Parathyroid adenoma (tissue), 2 donors: ENCODE results near the gene AMZ2.
"Not testable (repeated sequence)": the region's sequence is repeated elsewhere in the genome, so short reads cannot be mapped to it uniquely, and the experiment has no call there.

Experiments used
- H2AFZ ChIP-seq: fragments of 300-600 bp; sonication (generic); one replicate; pipeline ENCODE4 v1.7.0; 2017; ENCODE audit warnings: antibody characterized with exemption, mild to moderate bottlenecking
- H3K27ac ChIP-seq: fragments of 300-600 bp; sonication (generic); one replicate; pipeline ENCODE4 v1.7.0; 2017
- H3K27me3 ChIP-seq: fragments of 300-600 bp; sonication (generic); one replicate; pipeline ENCODE4 v1.7.0; 2017; ENCODE audit warnings: low read length; ENCODE audit not compliant: control insufficient read depth, insufficient read depth
- H3K36me3 ChIP-seq: fragments of 300-600 bp; sonication (generic); one replicate; pipeline ENCODE4 v1.7.0; 2017; ENCODE audit warnings: low read length; ENCODE audit not compliant: control insufficient read depth, insufficient read depth
- H3K4me1 ChIP-seq: fragments of 300-600 bp; sonication (generic); one replicate; pipeline ENCODE4 v1.7.0; 2017; ENCODE audit warnings: control low read depth
- H3K4me2 ChIP-seq: fragments of 300-600 bp; sonication (generic); one replicate; pipeline ENCODE4 v1.7.0; 2017; ENCODE audit warnings: low read length
- H3K4me3 ChIP-seq: fragments of 300-600 bp; sonication (generic); one replicate; pipeline ENCODE4 v1.7.0; 2017; ENCODE audit warnings: low read depth, low read length
- H3K79me2 ChIP-seq: fragments of 300-600 bp; sonication (generic); one replicate; pipeline ENCODE4 v1.7.0; 2017; ENCODE audit warnings: control low read depth
- H3K9ac ChIP-seq: fragments of 300-600 bp; sonication (generic); one replicate; pipeline ENCODE4 v1.7.0; 2017; ENCODE audit warnings: mild to moderate bottlenecking
- H3K9me3 ChIP-seq: fragments of 300-600 bp; sonication (generic); one replicate; pipeline ENCODE4 v1.7.0; 2017; ENCODE audit warnings: low read length; ENCODE audit not compliant: control insufficient read depth
- CTCF ChIP-seq: fragments of 300-600 bp; sonication (generic); IDR thresholded peaks from one replicate; pipeline ENCODE4 v1.7.0; 2017; ENCODE audit warnings: antibody characterized with exemption, mild to moderate bottlenecking
- donor health status: primary hyperparathyroidism.

AMZ2 gene

DNA sequence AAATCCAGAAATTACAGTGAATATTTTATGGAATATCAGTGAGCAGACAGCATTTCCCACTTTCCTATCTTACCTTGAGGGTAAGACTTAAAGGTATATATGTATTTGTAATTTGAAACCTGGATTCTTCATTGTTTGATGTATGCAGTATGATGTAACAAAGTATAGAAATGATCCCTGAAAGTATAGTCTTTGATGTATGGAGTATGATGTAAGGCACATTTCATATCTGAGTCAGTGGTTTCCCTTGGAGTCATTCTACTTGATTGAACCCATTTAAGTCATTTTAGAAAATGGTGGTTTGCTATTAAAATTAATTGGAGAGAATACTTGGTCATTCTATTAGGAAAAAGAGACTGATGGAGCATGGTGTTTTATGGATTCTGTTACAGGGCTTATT lies 10.1 kb downstream of the AMZ2 start:
- no peaks in the 10 kb centered on the region for H3K9me3 ChIP-seq
- H3K79me2 ChIP-seq: no peaks in the 10 kb centered on the region
- no peak overlapping the region for H3K27ac ChIP-seq
- TF ChIP-seq CTCF: no peak
- H2AFZ ChIP-seq: no peak overlapping the region
- no peaks in the 10 kb centered on the region for H3K36me3 ChIP-seq
- no peak overlapping the region for H3K4me3 ChIP-seq
- H3K4me2 ChIP-seq: no peak overlapping the region
- H3K4me1 ChIP-seq: no peaks in the 10 kb centered on the region
- H3K9ac ChIP-seq: no peak overlapping the region
- H3K27me3 ChIP-seq: no peaks in the 10 kb centered on the region

DNA sequence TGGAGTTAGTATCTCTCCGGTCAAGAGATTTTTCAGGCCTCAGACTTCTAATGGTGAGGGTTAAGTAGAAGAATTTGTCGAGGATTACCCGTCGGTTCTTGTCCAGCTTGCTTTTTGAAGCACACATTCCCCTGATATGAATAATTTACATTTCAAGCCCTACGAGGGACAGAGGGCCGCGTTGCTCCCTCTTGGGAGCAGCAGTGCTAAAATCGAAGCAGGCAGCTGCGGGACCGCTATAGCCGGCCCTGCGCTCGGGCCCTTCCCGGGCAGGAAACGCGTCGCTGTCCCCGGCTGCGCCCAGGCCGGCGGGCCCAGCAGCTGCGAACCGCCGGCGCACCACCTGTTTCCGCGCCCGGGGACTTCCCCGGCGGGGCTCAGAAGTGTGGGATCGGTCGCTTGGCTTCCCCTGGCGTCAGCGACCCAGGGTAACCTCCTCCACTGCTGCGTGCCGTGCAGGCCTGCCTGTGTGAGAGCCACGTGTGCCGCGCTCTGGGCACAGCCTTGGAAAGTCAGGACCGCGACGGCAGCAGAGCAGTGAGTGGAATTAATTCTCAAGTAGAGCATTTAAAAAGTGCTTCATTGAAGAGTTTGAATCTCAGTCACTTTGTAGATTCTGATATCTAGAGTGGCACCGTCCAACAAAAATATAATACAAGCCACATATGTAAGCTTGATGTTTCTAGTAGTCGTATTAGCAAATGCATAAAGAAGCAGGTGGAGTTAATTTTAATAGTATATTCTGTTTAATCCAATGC lies 11.2 kb downstream of the AMZ2 start:
- H3K4me2 ChIP-seq, H3K9me3 ChIP-seq, H3K4me3 ChIP-seq, H3K9ac ChIP-seq, H3K79me2 ChIP-seq, H3K4me1 ChIP-seq, H3K36me3 ChIP-seq, H3K27me3 ChIP-seq: not testable (repeated sequence)
- peak overlapping the region; percentile 2 for H3K27ac ChIP-seq
- H2AFZ ChIP-seq: peak overlapping the region; percentile 71

- not testable (repeated sequence) for H3K27me3 ChIP-seq, H3K9me3 ChIP-seq, H3K4me2 ChIP-seq, H3K79me2 ChIP-seq, H3K27ac ChIP-seq, H3K36me3 ChIP-seq, H3K9ac ChIP-seq, H3K4me1 ChIP-seq, H3K4me3 ChIP-seq
- H2AFZ ChIP-seq: peak overlapping the region; percentile 71
Observed at GRCh38 chr17:68259648-68259951, 11.8 kb downstream of the AMZ2 start.

DNA sequence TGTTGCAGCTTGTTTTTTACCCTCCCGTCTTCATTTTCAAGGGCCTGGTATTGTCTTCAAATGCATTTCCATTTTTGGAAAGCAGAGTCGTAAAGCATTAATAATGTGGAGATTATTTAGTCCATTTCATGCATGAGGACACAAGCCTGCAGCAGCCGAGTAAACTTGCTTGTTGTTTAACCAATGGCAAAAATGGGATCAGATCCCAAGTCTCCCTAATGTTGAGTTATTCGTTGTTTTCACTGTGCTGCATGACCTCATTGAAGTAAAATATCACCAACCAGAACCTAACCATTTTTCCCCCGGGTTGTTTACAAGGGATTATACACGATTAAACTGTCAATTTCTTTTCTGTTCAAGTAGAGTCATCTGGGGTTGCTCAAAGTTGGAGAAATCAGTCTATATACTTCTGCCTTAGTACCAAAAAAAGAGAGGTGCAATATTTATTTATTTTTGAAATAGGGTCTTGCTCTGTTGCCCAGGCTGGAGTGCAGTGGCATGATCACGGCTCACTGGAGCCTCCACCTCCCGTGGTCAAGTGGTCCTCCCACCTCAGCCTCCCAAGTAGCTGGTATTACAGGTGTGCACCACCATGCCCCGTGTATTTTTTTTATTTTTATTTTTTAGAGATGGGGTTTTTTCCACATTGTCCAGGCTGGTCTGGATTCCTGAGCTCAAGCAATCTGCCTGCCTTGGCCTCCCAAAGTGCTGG lies 12.4 kb downstream of the AMZ2 start:
- Histone ChIP-seq H3K4me1 (no peaks in the 10 kb centered on the region), H3K27ac (no peak overlapping the region), H3K27me3 (no peaks in the 10 kb centered on the region), H3K4me2 (no peak overlapping the region), H3K9me3 (no peaks in the 10 kb centered on the region), H3K4me3 (no peak overlapping the region), H3K9ac (no peak overlapping the region), H3K79me2 (no peaks in the 10 kb centered on the region), H2AFZ (no peak overlapping the region), H3K36me3 (no peaks in the 10 kb centered on the region)
- no peak for TF ChIP-seq CTCF

GRCh38 chr17:68262467-68262866 lies 14.6 kb downstream of the AMZ2 start:
- not testable (repeated sequence) for H2AFZ ChIP-seq, H3K27me3 ChIP-seq, H3K9me3 ChIP-seq, H3K27ac ChIP-seq, H3K4me2 ChIP-seq, H3K4me3 ChIP-seq, H3K36me3 ChIP-seq, H3K79me2 ChIP-seq, H3K9ac ChIP-seq, H3K4me1 ChIP-seq

- not testable (repeated sequence) for H3K9me3 ChIP-seq, H3K9ac ChIP-seq, H2AFZ ChIP-seq, H3K79me2 ChIP-seq, H3K4me2 ChIP-seq, H3K27me3 ChIP-seq, H3K27ac ChIP-seq, H3K4me1 ChIP-seq, H3K36me3 ChIP-seq, H3K4me3 ChIP-seq
- peak; percentile 71 for TF ChIP-seq CTCF
Observed at GRCh38 chr17:68263101-68263681, 15.3 kb downstream of the AMZ2 start.

DNA sequence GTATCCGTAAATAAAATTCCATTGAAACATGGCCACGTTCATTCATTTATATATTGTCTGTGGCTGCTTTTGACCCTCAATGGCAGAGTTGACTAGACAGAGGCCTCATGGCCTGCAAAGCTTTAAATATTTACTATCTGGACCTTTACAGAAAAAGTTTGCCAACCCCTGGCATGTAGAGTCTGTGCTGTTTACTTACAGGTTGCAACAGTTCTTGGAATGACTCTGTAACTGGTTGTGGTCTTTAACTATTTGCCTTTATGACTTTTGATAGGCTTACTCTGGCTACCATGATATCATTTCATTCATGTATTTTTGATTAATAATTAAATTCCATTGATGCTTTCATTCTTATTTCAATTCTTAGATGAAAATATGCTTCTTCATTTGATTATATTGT lies 18.0 kb downstream of the AMZ2 start:
- H3K27ac ChIP-seq, H3K27me3 ChIP-seq, H3K9ac ChIP-seq, H3K9me3 ChIP-seq, H3K4me1 ChIP-seq, H3K4me3 ChIP-seq, H2AFZ ChIP-seq, H3K79me2 ChIP-seq, H3K4me2 ChIP-seq, H3K36me3 ChIP-seq: not testable (repeated sequence)
